K562 (cell line): ENCODE measurements around the gene TP53BP1. TPM values are rescaled to one million over a fixed set of nuclear protein-coding genes. Genes with fewer than 3 reads are reported as not detected.
A peak's percentile ranks its signal among the peaks of the same experiment; 100 is the strongest.

Experiments
- CSDE1 ChIP-seq, 2 experiments: fragments of 450-650 bp; IDR thresholded peaks; 2 replicates each; pipeline ENCODE4 v1.6.1; 2016; ENCODE audit warnings: mild to moderate bottlenecking in 1 of 2
- ETV5 ChIP-seq: sonication (generic); formaldehyde crosslinking; IDR thresholded peaks from 2 replicates; pipeline ENCODE4 v1.4.0; 2020; ENCODE audit warnings: low read depth, mild to moderate bottlenecking, missing genetic modification reagents
- FOSL1 ChIP-seq: fragments of 200-800 bp; sonication (Bioruptor generic); conservative IDR thresholded peaks from 2 replicates; pipeline ENCODE4 v1.6.1; 2016; ENCODE audit warnings: missing genetic modification characterization, missing compliant biosample characterization
- KLF16 ChIP-seq: IDR thresholded peaks from 2 replicates; pipeline ENCODE4 v1.6.1; 2016; ENCODE audit warnings: antibody characterized with exemption
- POLR2AphosphoS2 ChIP-seq: IDR thresholded peaks from 2 replicates; pipeline ENCODE4 v1.6.1; 2012; ENCODE audit warnings: low read length, improper control_type of control experiment
- TCF3 ChIP-seq: sonication (generic); formaldehyde crosslinking; IDR thresholded peaks from 2 replicates; pipeline ENCODE4 v1.4.0; 2020; ENCODE audit warnings: mild to moderate bottlenecking, missing genetic modification reagents
- ZNF384 ChIP-seq: IDR thresholded peaks from 2 replicates; pipeline ENCODE4 v1.6.1; 2012; ENCODE audit warnings: low read depth, low read length, improper control_type of control experiment
- polyA plus RNA-seq, 8 experiments: library from polyadenylated mRNA; depleted of rRNA in 4 of 8; stranded (reverse) in 5 of 8; unstranded in 3 of 8; fragments of >200 nt; fragmentation: Nextera tagmentation in 2 of 8; fragmentation: Illumina TruSeq in 1 of 8; extraction: Ambion mirVana in 2 of 8; extraction: Trizol in 1 of 8; gene quantifications; 2 replicates each; pipeline versions ENCODE4 v1.2.1 to v1.2.3, GENCODE V29; 2011 to 2014; ENCODE audit warnings: inconsistent platforms in 1 of 8, missing spikeins in 1 of 8
- total RNA-seq, 7 experiments: library from RNA; depleted of rRNA in 6 of 7; stranded (reverse); fragments of >200 nt in 6 of 7; fragmentation: Illumina TruSeq in 2 of 7; extraction: Trizol in 2 of 7; gene quantifications; 2 replicates each; pipeline versions ENCODE4 v1.2.1 to v1.2.3, GENCODE V29; 2011 to 2021; ENCODE audit warnings: low replicate concordance in 1 of 7
- TF ChIP-seq, protein P1 (sequence below): fragments of 450-650 bp; IDR thresholded peaks from 2 replicates; pipeline ENCODE4 v1.6.1; 2018; ENCODE audit not compliant: partially characterized antibody
- TF ChIP-seq, protein P2 (sequence below): fragments of 250-450 bp; sonication (Bioruptor Pico); IDR thresholded peaks from 2 replicates; pipeline ENCODE4 v1.8.0; 2022; ENCODE audit warnings: inconsistent platforms
- TF ChIP-seq, protein P3 (sequence below): fragments of 250-450 bp; sonication (Bioruptor Pico); IDR thresholded peaks from 2 replicates; pipeline ENCODE4 v1.8.0; 2022; ENCODE audit warnings: inconsistent platforms, mild to moderate bottlenecking, moderate library complexity, borderline replicate concordance
- TF ChIP-seq, protein P4 (sequence below), 2 experiments: fragments of 450-650 bp in 1 of 2; IDR thresholded peaks; 2 replicates each; pipeline ENCODE4 v1.6.1; 2011 to 2017; ENCODE audit warnings: low read depth in 2 of 2, antibody characterized with exemption in 1 of 2, borderline replicate concordance in 1 of 2, low read length in 1 of 2, mild to moderate bottlenecking in 1 of 2, mixed read lengths in 1 of 2; ENCODE audit not compliant: control insufficient read depth in 1 of 2
- TF ChIP-seq, protein P5 (sequence below): conservative IDR thresholded peaks from 2 replicates; pipeline ENCODE4 v1.6.1; 2011; ENCODE audit warnings: low read depth, mild to moderate bottlenecking, low read length; ENCODE audit not compliant: control insufficient read depth

TP53BP1 gene
- total and polyA plus RNA-seq, 9 of the 15 experiments (the other 6 are each of a cell fraction or from before 2014, with no cell fraction given) = 5.7 to 63.3 (median 30.9) TPM

DNA sequence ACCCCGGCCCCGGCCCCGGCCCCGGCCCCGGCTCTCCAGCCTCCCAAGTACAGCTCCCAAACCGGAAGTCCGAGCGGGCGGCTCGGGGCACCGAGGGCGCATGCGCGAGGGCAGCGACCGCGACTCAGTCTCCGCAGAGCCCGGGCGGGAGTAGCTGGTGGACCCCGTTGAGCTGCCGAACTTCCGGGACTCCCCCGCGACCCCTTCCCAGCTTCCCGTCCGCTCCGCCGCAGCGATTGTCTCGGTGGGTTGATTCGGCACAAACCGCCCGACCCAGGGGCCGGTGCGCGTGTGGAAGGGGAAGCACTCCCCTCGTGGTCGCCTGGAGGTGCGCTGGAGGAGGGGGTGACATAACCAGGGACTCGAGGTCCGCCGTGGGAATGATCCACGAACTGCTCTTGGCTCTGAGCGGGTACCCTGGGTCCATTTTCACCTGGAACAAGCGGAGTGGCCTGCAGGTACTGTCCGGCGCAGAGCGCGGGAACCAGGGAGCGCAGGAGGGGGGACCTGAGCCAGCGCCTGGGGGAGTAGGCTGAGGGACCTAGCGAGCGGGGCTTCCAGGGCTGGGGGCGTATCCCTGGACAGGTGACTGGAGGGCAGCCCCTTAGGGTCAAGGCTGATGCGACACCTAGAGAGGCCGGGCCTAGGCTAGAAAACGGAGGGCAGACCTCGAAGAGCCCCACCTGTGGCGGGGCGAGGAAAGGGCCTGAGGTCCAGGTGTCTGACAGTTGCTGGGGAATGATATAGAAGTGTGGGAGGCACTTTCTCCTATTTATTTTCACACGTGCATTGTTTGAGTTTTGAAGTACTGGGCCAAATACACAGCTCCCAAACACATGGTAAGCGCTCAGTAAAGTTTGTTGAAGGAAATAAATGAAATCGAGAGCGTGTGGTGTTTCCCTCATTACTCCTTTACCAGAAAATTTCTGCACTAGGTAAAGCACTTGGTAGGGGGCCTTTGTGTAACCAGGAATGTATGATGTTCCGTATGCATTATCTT is 121.7 kb downstream of the TP53BP1 start, which contains the start of the genes TUBGCP4 and ZSCAN29 (continued):
- TF ChIP-seq, protein P1, sequence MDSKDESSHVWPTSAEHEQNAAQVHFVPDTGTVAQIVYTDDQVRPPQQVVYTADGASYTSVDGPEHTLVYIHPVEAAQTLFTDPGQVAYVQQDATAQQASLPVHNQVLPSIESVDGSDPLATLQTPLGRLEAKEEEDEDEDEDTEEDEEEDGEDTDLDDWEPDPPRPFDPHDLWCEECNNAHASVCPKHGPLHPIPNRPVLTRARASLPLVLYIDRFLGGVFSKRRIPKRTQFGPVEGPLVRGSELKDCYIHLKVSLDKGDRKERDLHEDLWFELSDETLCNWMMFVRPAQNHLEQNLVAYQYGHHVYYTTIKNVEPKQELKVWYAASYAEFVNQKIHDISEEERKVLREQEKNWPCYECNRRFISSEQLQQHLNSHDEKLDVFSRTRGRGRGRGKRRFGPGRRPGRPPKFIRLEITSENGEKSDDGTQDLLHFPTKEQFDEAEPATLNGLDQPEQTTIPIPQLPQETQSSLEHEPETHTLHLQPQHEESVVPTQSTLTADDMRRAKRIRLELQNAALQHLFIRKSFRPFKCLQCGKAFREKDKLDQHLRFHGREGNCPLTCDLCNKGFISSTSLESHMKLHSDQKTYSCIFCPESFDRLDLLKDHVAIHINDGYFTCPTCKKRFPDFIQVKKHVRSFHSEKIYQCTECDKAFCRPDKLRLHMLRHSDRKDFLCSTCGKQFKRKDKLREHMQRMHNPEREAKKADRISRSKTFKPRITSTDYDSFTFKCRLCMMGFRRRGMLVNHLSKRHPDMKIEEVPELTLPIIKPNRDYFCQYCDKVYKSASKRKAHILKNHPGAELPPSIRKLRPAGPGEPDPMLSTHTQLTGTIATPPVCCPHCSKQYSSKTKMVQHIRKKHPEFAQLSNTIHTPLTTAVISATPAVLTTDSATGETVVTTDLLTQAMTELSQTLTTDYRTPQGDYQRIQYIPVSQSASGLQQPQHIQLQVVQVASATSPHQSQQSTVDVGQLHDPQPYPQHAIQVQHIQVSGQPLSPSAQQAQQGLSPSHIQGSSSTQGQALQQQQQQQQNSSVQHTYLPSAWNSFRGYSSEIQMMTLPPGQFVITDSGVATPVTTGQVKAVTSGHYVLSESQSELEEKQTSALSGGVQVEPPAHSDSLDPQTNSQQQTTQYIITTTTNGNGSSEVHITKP = no peak
- TF ChIP-seq CSDE1 (IDR thresholded peaks at IDR 0.05) (no peak), ZNF384 (no peak), ETV5 (CRISPR knock-in tag) (0 out of 2 replicates have a peak, but pooled peaks have one; percentile 65), TCF3 (CRISPR knock-in tag) (no peak; the same call in 1 of the 2 replicates), KLF16 (no peak; the same call in 1 of the 2 replicates), POLR2AphosphoS2 (no peak), FOSL1 (tag) (no peak)
- TF ChIP-seq, protein P2, sequence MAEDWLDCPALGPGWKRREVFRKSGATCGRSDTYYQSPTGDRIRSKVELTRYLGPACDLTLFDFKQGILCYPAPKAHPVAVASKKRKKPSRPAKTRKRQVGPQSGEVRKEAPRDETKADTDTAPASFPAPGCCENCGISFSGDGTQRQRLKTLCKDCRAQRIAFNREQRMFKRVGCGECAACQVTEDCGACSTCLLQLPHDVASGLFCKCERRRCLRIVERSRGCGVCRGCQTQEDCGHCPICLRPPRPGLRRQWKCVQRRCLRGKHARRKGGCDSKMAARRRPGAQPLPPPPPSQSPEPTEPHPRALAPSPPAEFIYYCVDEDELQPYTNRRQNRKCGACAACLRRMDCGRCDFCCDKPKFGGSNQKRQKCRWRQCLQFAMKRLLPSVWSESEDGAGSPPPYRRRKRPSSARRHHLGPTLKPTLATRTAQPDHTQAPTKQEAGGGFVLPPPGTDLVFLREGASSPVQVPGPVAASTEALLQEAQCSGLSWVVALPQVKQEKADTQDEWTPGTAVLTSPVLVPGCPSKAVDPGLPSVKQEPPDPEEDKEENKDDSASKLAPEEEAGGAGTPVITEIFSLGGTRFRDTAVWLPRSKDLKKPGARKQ (CRISPR knock-in tag) = no peak
- TF ChIP-seq, protein P3, sequence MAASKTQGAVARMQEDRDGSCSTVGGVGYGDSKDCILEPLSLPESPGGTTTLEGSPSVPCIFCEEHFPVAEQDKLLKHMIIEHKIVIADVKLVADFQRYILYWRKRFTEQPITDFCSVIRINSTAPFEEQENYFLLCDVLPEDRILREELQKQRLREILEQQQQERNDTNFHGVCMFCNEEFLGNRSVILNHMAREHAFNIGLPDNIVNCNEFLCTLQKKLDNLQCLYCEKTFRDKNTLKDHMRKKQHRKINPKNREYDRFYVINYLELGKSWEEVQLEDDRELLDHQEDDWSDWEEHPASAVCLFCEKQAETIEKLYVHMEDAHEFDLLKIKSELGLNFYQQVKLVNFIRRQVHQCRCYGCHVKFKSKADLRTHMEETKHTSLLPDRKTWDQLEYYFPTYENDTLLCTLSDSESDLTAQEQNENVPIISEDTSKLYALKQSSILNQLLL (CRISPR knock-in tag) = no peak
- TF ChIP-seq, protein P4, sequence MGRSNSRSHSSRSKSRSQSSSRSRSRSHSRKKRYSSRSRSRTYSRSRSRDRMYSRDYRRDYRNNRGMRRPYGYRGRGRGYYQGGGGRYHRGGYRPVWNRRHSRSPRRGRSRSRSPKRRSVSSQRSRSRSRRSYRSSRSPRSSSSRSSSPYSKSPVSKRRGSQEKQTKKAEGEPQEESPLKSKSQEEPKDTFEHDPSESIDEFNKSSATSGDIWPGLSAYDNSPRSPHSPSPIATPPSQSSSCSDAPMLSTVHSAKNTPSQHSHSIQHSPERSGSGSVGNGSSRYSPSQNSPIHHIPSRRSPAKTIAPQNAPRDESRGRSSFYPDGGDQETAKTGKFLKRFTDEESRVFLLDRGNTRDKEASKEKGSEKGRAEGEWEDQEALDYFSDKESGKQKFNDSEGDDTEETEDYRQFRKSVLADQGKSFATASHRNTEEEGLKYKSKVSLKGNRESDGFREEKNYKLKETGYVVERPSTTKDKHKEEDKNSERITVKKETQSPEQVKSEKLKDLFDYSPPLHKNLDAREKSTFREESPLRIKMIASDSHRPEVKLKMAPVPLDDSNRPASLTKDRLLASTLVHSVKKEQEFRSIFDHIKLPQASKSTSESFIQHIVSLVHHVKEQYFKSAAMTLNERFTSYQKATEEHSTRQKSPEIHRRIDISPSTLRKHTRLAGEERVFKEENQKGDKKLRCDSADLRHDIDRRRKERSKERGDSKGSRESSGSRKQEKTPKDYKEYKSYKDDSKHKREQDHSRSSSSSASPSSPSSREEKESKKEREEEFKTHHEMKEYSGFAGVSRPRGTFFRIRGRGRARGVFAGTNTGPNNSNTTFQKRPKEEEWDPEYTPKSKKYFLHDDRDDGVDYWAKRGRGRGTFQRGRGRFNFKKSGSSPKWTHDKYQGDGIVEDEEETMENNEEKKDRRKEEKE (IDR thresholded peaks at IDR 0.05; ENCODE audit: borderline replicate concordance in 1 of 2, control insufficient read depth in 1 of 2, low read depth in 2 of 2, low read length in 1 of 2) = no peak
- TF ChIP-seq, protein P5, sequence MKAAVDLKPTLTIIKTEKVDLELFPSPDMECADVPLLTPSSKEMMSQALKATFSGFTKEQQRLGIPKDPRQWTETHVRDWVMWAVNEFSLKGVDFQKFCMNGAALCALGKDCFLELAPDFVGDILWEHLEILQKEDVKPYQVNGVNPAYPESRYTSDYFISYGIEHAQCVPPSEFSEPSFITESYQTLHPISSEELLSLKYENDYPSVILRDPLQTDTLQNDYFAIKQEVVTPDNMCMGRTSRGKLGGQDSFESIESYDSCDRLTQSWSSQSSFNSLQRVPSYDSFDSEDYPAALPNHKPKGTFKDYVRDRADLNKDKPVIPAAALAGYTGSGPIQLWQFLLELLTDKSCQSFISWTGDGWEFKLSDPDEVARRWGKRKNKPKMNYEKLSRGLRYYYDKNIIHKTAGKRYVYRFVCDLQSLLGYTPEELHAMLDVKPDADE = 0 out of 2 replicates have a peak, but pooled peaks have one; percentile 40
